HCT116 (cell line): ENCODE measurements around the gene CFAP54.

Experiments
- EZH2 ChIP-seq: fragments of 200-600 bp; sonication (generic); IDR thresholded peaks from 2 replicates; pipeline ENCODE4 v1.6.1; 2017; ENCODE audit warnings: antibody characterized with exemption, mixed run types
- EZH2phosphoT487 ChIP-seq: fragments of 200-600 bp; IDR thresholded peaks from 2 replicates; pipeline ENCODE4 v1.6.1; 2018; ENCODE audit warnings: antibody characterized with exemption, borderline replicate concordance
- POLR2AphosphoS5 ChIP-seq: IDR thresholded peaks from 2 replicates; pipeline ENCODE4 v1.6.1; 2011; ENCODE audit warnings: mild to moderate bottlenecking, low read depth, low read length, moderate library complexity
- SIN3A ChIP-seq: IDR thresholded peaks from 2 replicates; pipeline ENCODE4 v1.6.1; 2012; ENCODE audit warnings: low read depth
- SP1 ChIP-seq: IDR thresholded peaks from 2 replicates; pipeline ENCODE4 v1.6.1; 2012; ENCODE audit warnings: low read depth
- TF ChIP-seq, protein P1 (sequence below): IDR thresholded peaks from 2 replicates; pipeline ENCODE4 v1.6.1; 2012
- TF ChIP-seq, protein P2 (sequence below): IDR thresholded peaks from 2 replicates; pipeline ENCODE4 v1.6.1; 2011; ENCODE audit warnings: mild to moderate bottlenecking, low read length, moderate library complexity; ENCODE audit not compliant: insufficient replicate concordance; ENCODE audit errors: extremely low read depth
- TF ChIP-seq, protein P3 (sequence below), 3 experiments: fragments of 200-600 bp in 1 of 3; sonication (generic) in 1 of 3; IDR thresholded peaks in 2 of 3; conservative IDR thresholded peaks in 1 of 3; 2 replicates each; pipeline ENCODE4 v1.5.1; 2012 to 2017; ENCODE audit warnings: low read depth in 2 of 3, low read length in 2 of 3, antibody characterized with exemption in 1 of 3, borderline replicate concordance in 1 of 3, control low read depth in 1 of 3, mild to moderate bottlenecking in 1 of 3, mixed read lengths in 1 of 3, mixed run types in 1 of 3, moderate library complexity in 1 of 3; ENCODE audit not compliant: insufficient read depth in 1 of 3
- TF ChIP-seq, protein P4 (sequence below): IDR thresholded peaks from 2 replicates; pipeline ENCODE4 v1.6.1; 2012

DNA sequence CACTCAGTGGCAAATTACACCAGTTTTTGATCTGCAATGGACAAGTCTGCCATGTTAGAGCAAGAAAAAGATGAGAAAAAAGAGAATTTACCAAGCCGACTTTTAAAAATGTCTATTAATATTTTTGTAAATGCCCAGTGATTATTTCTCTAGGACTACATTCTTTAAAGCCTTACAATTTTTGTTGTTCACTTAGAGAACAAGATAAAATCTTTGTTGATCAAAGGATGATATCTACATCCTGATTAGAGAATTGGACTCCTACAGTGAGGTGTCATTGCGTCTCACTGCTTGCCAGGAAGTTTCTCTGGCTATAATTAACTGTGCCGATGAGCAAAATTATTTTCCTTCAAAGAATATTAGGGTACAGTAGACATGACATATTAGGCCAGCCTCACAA is 1.7 kb upstream of the CFAP54 start:
- TF ChIP-seq EZH2phosphoT487 (no peak), POLR2AphosphoS5 (no peak), EZH2 (no peak), SIN3A (no peak), SP1 (no peak)
- TF ChIP-seq, protein P1, sequence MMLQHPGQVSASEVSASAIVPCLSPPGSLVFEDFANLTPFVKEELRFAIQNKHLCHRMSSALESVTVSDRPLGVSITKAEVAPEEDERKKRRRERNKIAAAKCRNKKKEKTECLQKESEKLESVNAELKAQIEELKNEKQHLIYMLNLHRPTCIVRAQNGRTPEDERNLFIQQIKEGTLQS, result no peak
- TF ChIP-seq, protein P2, sequence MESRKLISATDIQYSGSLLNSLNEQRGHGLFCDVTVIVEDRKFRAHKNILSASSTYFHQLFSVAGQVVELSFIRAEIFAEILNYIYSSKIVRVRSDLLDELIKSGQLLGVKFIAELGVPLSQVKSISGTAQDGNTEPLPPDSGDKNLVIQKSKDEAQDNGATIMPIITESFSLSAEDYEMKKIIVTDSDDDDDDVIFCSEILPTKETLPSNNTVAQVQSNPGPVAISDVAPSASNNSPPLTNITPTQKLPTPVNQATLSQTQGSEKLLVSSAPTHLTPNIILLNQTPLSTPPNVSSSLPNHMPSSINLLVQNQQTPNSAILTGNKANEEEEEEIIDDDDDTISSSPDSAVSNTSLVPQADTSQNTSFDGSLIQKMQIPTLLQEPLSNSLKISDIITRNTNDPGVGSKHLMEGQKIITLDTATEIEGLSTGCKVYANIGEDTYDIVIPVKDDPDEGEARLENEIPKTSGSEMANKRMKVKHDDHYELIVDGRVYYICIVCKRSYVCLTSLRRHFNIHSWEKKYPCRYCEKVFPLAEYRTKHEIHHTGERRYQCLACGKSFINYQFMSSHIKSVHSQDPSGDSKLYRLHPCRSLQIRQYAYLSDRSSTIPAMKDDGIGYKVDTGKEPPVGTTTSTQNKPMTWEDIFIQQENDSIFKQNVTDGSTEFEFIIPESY, result no peak
- TF ChIP-seq, protein P3, sequence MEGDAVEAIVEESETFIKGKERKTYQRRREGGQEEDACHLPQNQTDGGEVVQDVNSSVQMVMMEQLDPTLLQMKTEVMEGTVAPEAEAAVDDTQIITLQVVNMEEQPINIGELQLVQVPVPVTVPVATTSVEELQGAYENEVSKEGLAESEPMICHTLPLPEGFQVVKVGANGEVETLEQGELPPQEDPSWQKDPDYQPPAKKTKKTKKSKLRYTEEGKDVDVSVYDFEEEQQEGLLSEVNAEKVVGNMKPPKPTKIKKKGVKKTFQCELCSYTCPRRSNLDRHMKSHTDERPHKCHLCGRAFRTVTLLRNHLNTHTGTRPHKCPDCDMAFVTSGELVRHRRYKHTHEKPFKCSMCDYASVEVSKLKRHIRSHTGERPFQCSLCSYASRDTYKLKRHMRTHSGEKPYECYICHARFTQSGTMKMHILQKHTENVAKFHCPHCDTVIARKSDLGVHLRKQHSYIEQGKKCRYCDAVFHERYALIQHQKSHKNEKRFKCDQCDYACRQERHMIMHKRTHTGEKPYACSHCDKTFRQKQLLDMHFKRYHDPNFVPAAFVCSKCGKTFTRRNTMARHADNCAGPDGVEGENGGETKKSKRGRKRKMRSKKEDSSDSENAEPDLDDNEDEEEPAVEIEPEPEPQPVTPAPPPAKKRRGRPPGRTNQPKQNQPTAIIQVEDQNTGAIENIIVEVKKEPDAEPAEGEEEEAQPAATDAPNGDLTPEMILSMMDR (IDR thresholded peaks at IDR 0.05 in 2 of 3, conservative IDR thresholded peaks at IDR 0.05 in 1 of 3; ENCODE audit: borderline replicate concordance in 1 of 3, insufficient read depth in 1 of 3, low read depth in 2 of 3, low read length in 2 of 3), result no peak
- TF ChIP-seq, protein P4, sequence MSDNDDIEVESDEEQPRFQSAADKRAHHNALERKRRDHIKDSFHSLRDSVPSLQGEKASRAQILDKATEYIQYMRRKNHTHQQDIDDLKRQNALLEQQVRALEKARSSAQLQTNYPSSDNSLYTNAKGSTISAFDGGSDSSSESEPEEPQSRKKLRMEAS, result no peak
